Hippocampal formation (tissue), 2 donors: ENCODE measurements around the gene FBLN2.

Experiments
- DNase-seq, 2 donors: peaks; one replicate each; lab custom pipeline; 2025; lab: John Stamatoyannopoulos, UW

The FBLN2 gene

DNA sequence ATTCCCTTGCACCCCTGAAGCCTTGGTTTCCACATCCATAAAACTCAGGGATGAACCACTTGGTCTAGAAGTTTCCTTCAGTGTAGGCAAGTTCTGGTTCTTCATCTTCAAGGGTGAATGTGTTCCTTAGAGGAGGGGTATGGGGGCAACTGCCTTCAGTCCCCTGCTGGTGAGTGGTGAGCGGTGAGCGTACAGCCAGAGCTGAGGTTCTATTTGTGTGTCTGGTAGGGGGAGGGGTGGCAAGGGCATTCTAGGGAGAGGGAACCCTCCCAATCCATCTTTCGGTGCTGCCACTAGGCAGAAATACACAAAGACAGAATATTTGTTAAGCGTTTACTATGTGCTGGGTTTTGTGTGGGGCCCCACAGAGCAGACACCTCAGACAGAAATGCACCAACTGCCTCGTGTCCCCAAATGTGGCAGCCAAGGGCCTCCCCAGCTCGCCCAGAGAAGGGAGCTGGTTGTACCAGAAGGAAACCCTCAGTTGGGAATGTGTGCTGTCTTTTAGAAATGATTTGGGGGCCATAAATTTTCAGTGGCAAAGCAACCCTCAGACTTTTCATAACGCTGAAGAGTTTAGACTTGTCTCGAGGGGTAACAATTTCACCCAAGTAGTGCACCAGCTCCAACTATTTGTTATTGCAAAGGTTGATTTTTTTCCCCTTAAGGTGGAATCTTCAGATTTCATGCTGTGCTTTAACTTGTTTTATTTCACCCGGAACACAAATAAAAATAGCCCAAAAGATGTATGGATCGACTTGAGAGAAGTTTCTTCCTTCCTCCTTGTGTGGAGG is 137.6 kb downstream of the FBLN2 start:
- DNase-seq: no peak

DNA sequence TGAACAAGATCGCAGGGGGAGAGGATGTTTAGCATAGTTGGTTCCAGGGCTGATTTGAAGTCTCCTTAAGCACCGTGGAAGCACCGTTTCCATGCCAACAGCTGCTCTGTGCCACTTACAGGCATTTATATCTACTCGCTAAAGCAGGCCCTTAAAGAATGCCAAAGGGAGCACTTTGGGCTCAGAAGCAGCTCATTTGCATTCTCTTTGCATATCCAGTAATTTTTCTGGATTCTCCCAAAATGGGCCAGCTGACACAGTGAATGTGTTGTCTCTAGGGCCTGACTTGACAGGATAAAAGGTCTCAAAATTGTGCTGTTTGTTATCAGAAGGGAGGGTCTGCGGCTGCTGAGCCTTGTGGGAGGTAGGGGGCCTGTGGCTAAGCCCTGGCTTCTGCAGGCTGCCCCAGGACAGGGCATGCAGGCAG is 138.6 kb downstream of the FBLN2 start:
- peak; percentile 25 to 27 for DNase-seq
